GM12878 (cell line): ENCODE data around the gene TAS2R41. TPM values are rescaled to one million over a fixed set of nuclear protein-coding genes. Genes with fewer than 3 reads are reported as not detected.

ENCODE experiments used
- ATAC-seq: fragments of 200-7000 bp; cut with Tn5 transposase; 3 replicates; pipeline ENCODE4 v1.9.1; 2020; ENCODE audit warnings: mild to moderate bottlenecking, moderate library complexity
- BruUV-seq: library from RNA; stranded (reverse); fragments of 400-500 nt; replicated peaks from 2 replicates; lab custom pipeline; 2021; lab: Mats Ljungman, UMichigan
- CTCF ChIA-PET: fragments of 300-600 bp; sonication (Branson Sonifier 250); formaldehyde crosslinking; extraction: SDS; loops from one replicate; lab custom pipeline; 2021; ENCODE audit warnings: inconsistent platforms; lab: Yijun Ruan, JAX
- POLR2A ChIA-PET: fragments of 350-600 bp; formaldehyde crosslinking; extraction: SDS; loops from one replicate; lab custom pipeline; 2021; ENCODE audit warnings: inconsistent platforms; lab: Charles Lee
- RAD21 ChIA-PET: fragments of 300-600 bp; sonication (Branson Sonifier 250); formaldehyde crosslinking; loops from one replicate; lab custom pipeline; 2023; ENCODE audit warnings: antibody characterized with exemption; ENCODE audit not compliant: unreplicated experiment; lab: Charles Lee
- SMC1A ChIA-PET: fragments of 300-600 bp; sonication (Branson Sonifier 250); formaldehyde crosslinking; loops from one replicate; lab custom pipeline; 2023; ENCODE audit not compliant: unreplicated experiment, uncharacterized antibody; lab: Charles Lee
- DNase-seq: peaks from one replicate; pipeline ENCODE4 v3.0.0-alpha.2; 2011; ENCODE audit warnings: low read depth, low spot score
- FAIRE-seq: peaks from 3 replicates; lab custom pipeline; 2011; peaks lifted over from hg19 to GRCh38; lab: Jason Lieb, UNC
- H2AFZ ChIP-seq: 2 replicates; pipeline ENCODE4 v1.6.0; 2011; ENCODE audit warnings: low read depth, low read length, control low read depth; ENCODE audit not compliant: control insufficient read depth
- H3K27ac ChIP-seq: 2 replicates; pipeline ENCODE4 v1.5.1; 2011; ENCODE audit warnings: control low read depth; ENCODE audit not compliant: control insufficient read depth, insufficient read depth
- H3K27me3 ChIP-seq, 2 experiments: replicated peaks in 1 of 2; 2 replicates each; pipeline versions ENCODE4 v1.6.0 to v1.6.1; 2011; ENCODE audit warnings: low read length in 1 of 2; ENCODE audit not compliant: control insufficient read depth in 2 of 2, insufficient read depth in 2 of 2
- H3K36me3 ChIP-seq, 2 experiments: 2 replicates each; pipeline ENCODE4 v1.5.1; 2011; ENCODE audit warnings: low read length in 1 of 2; ENCODE audit not compliant: control insufficient read depth in 2 of 2, insufficient read depth in 2 of 2
- H3K4me1 ChIP-seq: 2 replicates; pipeline ENCODE4 v1.6.1; 2011; ENCODE audit warnings: mild to moderate bottlenecking, low read length, moderate library complexity, mixed read lengths; ENCODE audit not compliant: control insufficient read depth, insufficient read depth
- H3K4me2 ChIP-seq: 2 replicates; pipeline ENCODE4 v1.6.0; 2011; ENCODE audit warnings: control low read depth; ENCODE audit not compliant: control insufficient read depth, insufficient read depth
- H3K4me3 ChIP-seq: fragments of 200-600 bp; sonication (generic); 2 replicates; pipeline ENCODE4 v1.5.1; 2016
- H3K79me2 ChIP-seq: 2 replicates; pipeline ENCODE4 v1.6.0; 2011; ENCODE audit warnings: low read length; ENCODE audit not compliant: control insufficient read depth, insufficient read depth
- H3K9ac ChIP-seq: 2 replicates; pipeline ENCODE4 v1.8.0; 2011; ENCODE audit warnings: low read length, control low read depth, mixed read lengths; ENCODE audit not compliant: control insufficient read depth, insufficient read depth
- H3K9me3 ChIP-seq: replicated peaks from 3 replicates; pipeline ENCODE4 v1.5.1; 2011; ENCODE audit warnings: mild to moderate bottlenecking, low read length; ENCODE audit not compliant: control insufficient read depth, insufficient read depth
- H4K20me1 ChIP-seq: 2 replicates; pipeline ENCODE4 v1.6.0; 2011; ENCODE audit not compliant: control insufficient read depth, insufficient read depth
- IKZF1 ChIP-seq: fragments of 450-650 bp; conservative IDR thresholded peaks from 2 replicates; pipeline ENCODE4 v1.6.1; 2017; ENCODE audit warnings: antibody characterized with exemption, mild to moderate bottlenecking
- JUNB ChIP-seq: IDR thresholded peaks from 2 replicates; pipeline ENCODE4 v1.6.1; 2016; ENCODE audit warnings: antibody characterized with exemption, mild to moderate bottlenecking
- NR2F1 ChIP-seq: fragments of 450-650 bp; conservative IDR thresholded peaks from 2 replicates; pipeline ENCODE4 v1.6.1; 2017; ENCODE audit warnings: mild to moderate bottlenecking
- NRF1 ChIP-seq: conservative IDR thresholded peaks from 2 replicates; pipeline ENCODE4 v1.6.1; 2011; ENCODE audit warnings: mild to moderate bottlenecking, low read depth, low read length, improper control_type of control experiment
- RUNX3 ChIP-seq: IDR thresholded peaks from 2 replicates; pipeline ENCODE4 v1.6.1; 2012; ENCODE audit warnings: low read length, inconsistent platforms
- SMAD1 ChIP-seq: fragments of 450-650 bp; IDR thresholded peaks from 2 replicates; pipeline ENCODE4 v1.6.1; 2018; ENCODE audit warnings: mild to moderate bottlenecking, low read depth; ENCODE audit not compliant: partially characterized antibody
- SUPT20H ChIP-seq: IDR thresholded peaks from 2 replicates; pipeline ENCODE4 v1.6.1; 2011; ENCODE audit warnings: low read depth, mild to moderate bottlenecking, low read length, moderate library complexity, borderline replicate concordance; ENCODE audit not compliant: control insufficient read depth
- TCF3 ChIP-seq: IDR thresholded peaks from 2 replicates; pipeline ENCODE4 v1.6.1; 2012; ENCODE audit warnings: low read depth, mild to moderate bottlenecking, low read length, borderline replicate concordance; ENCODE audit not compliant: insufficient read depth
- USF2 ChIP-seq: IDR thresholded peaks from 2 replicates; pipeline ENCODE4 v1.6.1; 2011; ENCODE audit warnings: low read depth, low read length, improper control_type of control experiment, borderline replicate concordance
- ZBTB40 ChIP-seq: fragments of 450-650 bp; IDR thresholded peaks from 2 replicates; pipeline ENCODE4 v1.6.1; 2016; ENCODE audit warnings: mild to moderate bottlenecking, moderate library complexity, borderline replicate concordance
- WGBS: methylation state at CpG from one replicate; pipeline ENCODE4 v1.1.6; 2016; ENCODE audit warnings: low lambda C conversion rate; ENCODE audit not compliant: insufficient replicate concordance, insufficient coverage; ENCODE audit errors: missing lambda C conversion rate; 5-methylcytosine and 5-hydroxymethylcytosine counted together
- in situ Hi-C: fragments of 300-500 bp; cut with MboI; formaldehyde crosslinking; loops from 9 replicates; pipeline ENCODE4 v1.14.3; 2018; ENCODE audit warnings: mixed read lengths
- intact Hi-C: fragments of 100-400 bp; cut with micrococcal nuclease; formaldehyde crosslinking; loops from one replicate; pipeline ENCODE4 v1.14.2; 2022; ENCODE audit not compliant: unreplicated experiment
- polyA plus RNA-seq, 11 experiments: library from polyadenylated mRNA; depleted of rRNA in 4 of 11; unstranded in 6 of 11; stranded (reverse) in 5 of 11; fragments of >200 nt; fragmentation: Nextera tagmentation in 4 of 11; fragmentation: Illumina TruSeq in 1 of 11; extraction: Ambion mirVana in 4 of 11; extraction: Trizol in 1 of 11; gene quantifications; 1 replicate in 1 of 11; 2 replicates in 10 of 11; pipeline versions ENCODE4 v1.2.1 to v1.2.3, GENCODE V29; 2011 to 2016; ENCODE audit warnings: inconsistent platforms in 2 of 11, missing spikeins in 2 of 11, low read depth in 1 of 11
- total RNA-seq, 4 experiments: library from RNA; depleted of rRNA in 3 of 4; stranded (reverse); fragments of >200 nt in 3 of 4; fragmentation: Illumina TruSeq in 1 of 4; extraction: Trizol in 1 of 4; gene quantifications; 2 replicates each; pipeline versions ENCODE4 v1.2.1 to v1.2.3, GENCODE V29; 2013 to 2021
- TF ChIP-seq, protein P1 (sequence below): fragments of 450-650 bp; IDR thresholded peaks from 2 replicates; pipeline ENCODE4 v1.6.1; 2017; ENCODE audit warnings: low read depth, mild to moderate bottlenecking, moderate library complexity

Gene TAS2R41
- total and polyA plus RNA-seq, 10 of the 15 experiments (the other 5 are each of a cell fraction or from before 2014, with no cell fraction given), result not detected

DNA sequence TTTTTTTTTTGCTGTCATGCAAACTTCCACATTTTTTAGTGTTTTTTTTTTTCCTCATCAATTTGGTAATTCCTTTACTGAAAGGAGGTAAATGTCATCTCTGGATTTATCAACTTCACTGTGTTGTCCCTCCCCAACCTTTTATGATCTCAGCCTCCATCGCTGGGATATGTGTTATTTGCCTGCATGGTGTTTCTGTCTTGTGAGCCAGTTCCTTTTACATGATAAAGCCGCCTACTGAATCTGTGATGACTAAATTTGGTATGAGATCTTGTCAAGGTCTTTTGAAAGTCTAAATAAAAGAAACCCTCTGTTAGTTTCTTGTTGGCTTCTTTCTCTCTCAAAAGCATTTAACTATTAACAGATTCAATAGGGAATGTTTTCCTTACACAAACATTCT is 39.3 kb downstream of the TAS2R41 start:
- in situ Hi-C loops (no loop called here), intact Hi-C loops (no loop called here)
- Histone ChIP-seq H3K79me2 (no peaks in the 10 kb centered on the region), H3K27me3 (peaks cover 0 to 3% of the 10 kb centered on the region in 2 experiments; a peak in 1 of 4 replicates), H4K20me1 (no peaks in the 10 kb centered on the region), H3K27ac (no peak overlapping the region), H3K36me3 (no peaks in the 10 kb centered on the region), H3K4me3 (no peak overlapping the region), H3K4me1 (no peaks in the 10 kb centered on the region), H2AFZ (no peak overlapping the region), H3K4me2 (no peak overlapping the region), H3K9ac (no peak overlapping the region), H3K9me3 (no peaks in the 10 kb centered on the region)
- BruUV-seq, result no TSS peak
- DNase-seq (no peak), ATAC-seq (no peak), FAIRE-seq (no peak)
- WGBS, result 22% methylated on average over 2 of the region's 2 CpGs
- POLR2A ChIA-PET, result no interaction called here
- TF ChIP-seq SUPT20H (no peak), NRF1 (no peak), USF2 (no peak), ZBTB40 (no peak), NR2F1 (no peak), JUNB (no peak), IKZF1 (no peak), TCF3 (no peak), SMAD1 (no peak), RUNX3 (no peak)
- TF ChIP-seq, protein P1, sequence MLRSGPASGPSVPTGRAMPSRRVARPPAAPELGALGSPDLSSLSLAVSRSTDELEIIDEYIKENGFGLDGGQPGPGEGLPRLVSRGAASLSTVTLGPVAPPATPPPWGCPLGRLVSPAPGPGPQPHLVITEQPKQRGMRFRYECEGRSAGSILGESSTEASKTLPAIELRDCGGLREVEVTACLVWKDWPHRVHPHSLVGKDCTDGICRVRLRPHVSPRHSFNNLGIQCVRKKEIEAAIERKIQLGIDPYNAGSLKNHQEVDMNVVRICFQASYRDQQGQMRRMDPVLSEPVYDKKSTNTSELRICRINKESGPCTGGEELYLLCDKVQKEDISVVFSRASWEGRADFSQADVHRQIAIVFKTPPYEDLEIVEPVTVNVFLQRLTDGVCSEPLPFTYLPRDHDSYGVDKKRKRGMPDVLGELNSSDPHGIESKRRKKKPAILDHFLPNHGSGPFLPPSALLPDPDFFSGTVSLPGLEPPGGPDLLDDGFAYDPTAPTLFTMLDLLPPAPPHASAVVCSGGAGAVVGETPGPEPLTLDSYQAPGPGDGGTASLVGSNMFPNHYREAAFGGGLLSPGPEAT, result no peak
- RAD21 ChIA-PET, result no interaction called here
- SMC1A ChIA-PET, result no interaction called here
- CTCF ChIA-PET, result interaction anchor here (0.6 kb wide), 1 partner anchor 20 kb away, joined by 3 read pairs; no protein-coding TSS in a partner anchor
